HT1080 (cell line): Measurements from ENCODE around the gene PAPPA2. TPM values are rescaled to one million over a fixed set of nuclear protein-coding genes. Genes with fewer than 3 reads are reported as not detected.

Experiments used
- DNase-seq: peaks from one replicate; pipeline ENCODE4 v3.0.0-alpha.2; 2015; ENCODE audit warnings: low read depth
- total RNA-seq: library from RNA; depleted of rRNA; stranded (reverse); fragments of >200 nt; shearing (Covaris generic); gene quantifications from 2 replicates; pipeline ENCODE4 v1.2.3, GENCODE V29; 2014

Gene PAPPA2
- total RNA-seq, 1 experiment from 2014 or later, result 3.0 TPM

DNA sequence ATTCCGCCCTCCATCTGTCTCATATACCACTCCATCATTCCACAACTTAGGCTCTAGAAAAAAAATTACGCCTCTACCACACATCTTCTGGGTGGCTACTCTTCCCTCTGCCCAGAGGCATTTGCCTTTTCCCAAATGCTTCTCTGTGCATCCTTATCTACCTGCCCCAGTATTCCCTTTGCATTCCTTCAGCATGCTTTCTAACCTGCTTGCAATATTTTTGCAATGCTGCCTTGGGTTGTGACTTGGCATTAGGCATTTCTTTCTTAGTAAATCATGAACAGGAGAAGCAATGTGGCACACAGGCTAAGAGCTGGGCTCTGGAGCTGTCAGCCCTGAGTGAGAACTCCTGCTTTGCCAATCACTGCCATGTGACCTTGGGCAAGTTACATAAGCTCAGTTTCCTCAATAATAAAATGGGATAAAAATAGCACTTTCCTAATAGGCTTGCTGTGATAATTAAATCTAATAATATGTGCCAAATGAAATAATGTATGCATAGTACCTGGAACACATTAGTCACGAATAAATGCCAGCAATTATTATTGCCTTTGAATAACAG lies 425.6 kb downstream of the PAPPA2 start:
- no peak for DNase-seq

DNA sequence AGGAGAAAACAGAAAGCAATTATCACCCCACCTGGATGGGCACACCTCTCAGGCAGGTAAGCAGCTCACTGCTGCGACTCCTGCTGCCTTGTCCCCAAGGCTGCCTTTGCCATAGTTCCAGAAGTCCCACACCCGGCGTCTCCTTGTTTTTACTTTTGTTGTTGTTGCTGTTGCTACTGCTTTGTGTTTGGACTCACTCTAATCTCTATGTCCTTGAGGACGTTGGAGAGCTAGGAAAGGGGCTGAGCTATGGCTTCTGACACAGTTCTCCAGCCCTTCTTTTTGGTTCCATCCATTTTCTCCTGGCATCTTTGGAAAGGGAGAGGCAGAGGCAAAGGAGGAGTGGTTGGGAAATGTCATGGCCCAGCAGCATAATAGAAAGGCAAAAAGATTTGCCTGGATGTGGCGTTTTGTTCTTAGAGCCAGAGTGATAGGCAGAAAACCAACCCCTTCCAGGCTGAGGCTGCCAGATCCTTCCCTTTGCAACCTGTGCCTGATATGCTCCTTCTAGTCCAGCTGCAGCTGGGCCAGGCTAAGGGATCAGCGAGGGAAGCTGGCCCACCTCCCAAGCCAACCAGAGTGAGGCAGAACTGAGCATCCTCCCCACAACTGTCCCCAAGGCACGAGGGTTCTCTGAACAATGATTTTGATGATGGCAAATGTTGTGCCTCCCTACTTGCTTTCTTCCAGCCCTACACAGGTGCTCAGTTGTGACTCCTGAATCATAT lies 430.8 kb downstream of the PAPPA2 start:
- DNase-seq, result no peak

DNA sequence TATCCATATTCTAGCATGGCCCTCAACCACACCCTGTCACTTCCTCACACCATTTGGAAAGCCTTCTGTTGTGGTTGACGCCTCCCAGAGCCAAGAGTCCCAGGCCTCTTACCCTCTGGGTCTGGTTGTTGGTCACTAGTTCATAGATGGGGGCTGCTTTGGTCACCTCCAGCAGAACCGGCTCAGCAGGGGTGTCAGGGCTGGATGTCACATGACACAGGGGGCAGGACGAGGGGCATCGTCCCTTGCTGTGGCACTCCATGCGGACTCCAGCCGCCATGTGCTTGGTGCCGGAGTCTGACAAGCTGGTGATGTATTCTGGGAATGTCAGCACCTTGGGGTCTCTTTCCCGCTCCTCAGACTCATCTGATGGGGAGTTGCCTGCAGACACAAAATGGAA lies 431.5 kb downstream of the PAPPA2 start:
- no peak for DNase-seq
